ENCODE measurements around the gene IGFLR1. TPM values are rescaled to one million over a fixed set of nuclear protein-coding genes. Genes with fewer than 3 reads are reported as not detected.

The IGFLR1 gene
- total RNA-seq, 1 experiment from 2014 or later: 4.9 TPM

- no TSS peak for BruUV-seq (replicated peaks)
- no peaks in the 10 kb centered on the region for H3K9me3 ChIP-seq (ENCODE audit: low read depth, low read length, poor library complexity, severe bottlenecking)
- H3K4me1 ChIP-seq (ENCODE audit: insufficient read depth, low read length, poor library complexity, severe bottlenecking): no peaks in the 10 kb centered on the region
- ChIA-PET POLR2A (ENCODE audit: low non-redundant PET) (no interaction called here), CTCF (no interaction called here)
- DNase-seq (ENCODE audit: low spot score): no peak
- peaks cover 81% of the 10 kb centered on the region for H3K36me3 ChIP-seq (ENCODE audit: insufficient read depth, low read length, poor library complexity, severe bottlenecking)
- TF ChIP-seq EZH2 (IDR thresholded peaks at IDR 0.05; ENCODE audit: borderline replicate concordance, low read depth, low read length, poor library complexity, severe bottlenecking) (no peak), CTCF (conservative IDR thresholded peaks at IDR 0.05; ENCODE audit: low read depth, low read length) (no peak)
- H3K4me3 ChIP-seq (ENCODE audit: low read depth, low read length, poor library complexity, severe bottlenecking): no peak overlapping the region
- H3K27ac ChIP-seq (ENCODE audit: low read depth, low read length, poor library complexity, severe bottlenecking): no peak overlapping the region
- intact Hi-C loops (cut with micrococcal nuclease; ENCODE audit: unreplicated experiment): no loop called here
- H3K27me3 ChIP-seq (replicated peaks; ENCODE audit: insufficient read depth, low read depth, low read length, poor library complexity): no peaks in the 10 kb centered on the region
Measured at GRCh38 chr19:35734273-35734672, 8.0 kb downstream of the IGFLR1 start.

GRCh38 chr19:35733180-35734125 lies 8.8 kb downstream of the IGFLR1 start:
- BruUV-seq (replicated peaks): no TSS peak
- no peaks in the 10 kb centered on the region for H3K4me1 ChIP-seq (ENCODE audit: insufficient read depth, low read length, poor library complexity, severe bottlenecking)
- H3K4me3 ChIP-seq (ENCODE audit: low read depth, low read length, poor library complexity, severe bottlenecking): no peak overlapping the region
- DNase-seq (ENCODE audit: low spot score): no peak
- TF ChIP-seq EZH2 (IDR thresholded peaks at IDR 0.05; ENCODE audit: borderline replicate concordance, low read depth, low read length, poor library complexity, severe bottlenecking) (no peak), CTCF (conservative IDR thresholded peaks at IDR 0.05; ENCODE audit: low read depth, low read length) (no peak)
- ChIA-PET CTCF (no interaction called here), POLR2A (ENCODE audit: low non-redundant PET) (no interaction called here)
- intact Hi-C loops (cut with micrococcal nuclease; ENCODE audit: unreplicated experiment): no loop called here
- no peak overlapping the region for H3K27ac ChIP-seq (ENCODE audit: low read depth, low read length, poor library complexity, severe bottlenecking)
- H3K36me3 ChIP-seq (ENCODE audit: insufficient read depth, low read length, poor library complexity, severe bottlenecking): peaks cover 82% of the 10 kb centered on the region
- no peaks in the 10 kb centered on the region for H3K9me3 ChIP-seq (ENCODE audit: low read depth, low read length, poor library complexity, severe bottlenecking)
- H3K27me3 ChIP-seq (replicated peaks; ENCODE audit: insufficient read depth, low read depth, low read length, poor library complexity): no peaks in the 10 kb centered on the region

- ChIA-PET CTCF (no interaction called here), POLR2A (ENCODE audit: low non-redundant PET) (no interaction called here)
- no peak for DNase-seq (ENCODE audit: low spot score)
- TF ChIP-seq CTCF (conservative IDR thresholded peaks at IDR 0.05; ENCODE audit: low read depth, low read length) (no peak), EZH2 (IDR thresholded peaks at IDR 0.05; ENCODE audit: borderline replicate concordance, low read depth, low read length, poor library complexity, severe bottlenecking) (no peak)
- Histone ChIP-seq H3K27ac (ENCODE audit: low read depth, low read length, poor library complexity, severe bottlenecking) (no peak overlapping the region), H3K27me3 (replicated peaks; ENCODE audit: insufficient read depth, low read depth, low read length, poor library complexity) (no peaks in the 10 kb centered on the region), H3K4me1 (ENCODE audit: insufficient read depth, low read length, poor library complexity, severe bottlenecking) (no peaks in the 10 kb centered on the region), H3K9me3 (ENCODE audit: low read depth, low read length, poor library complexity, severe bottlenecking) (no peaks in the 10 kb centered on the region), H3K4me3 (ENCODE audit: low read depth, low read length, poor library complexity, severe bottlenecking) (no peak overlapping the region), H3K36me3 (ENCODE audit: insufficient read depth, low read length, poor library complexity, severe bottlenecking) (peaks cover 82% of the 10 kb centered on the region)
- intact Hi-C loops (cut with micrococcal nuclease; ENCODE audit: unreplicated experiment): no loop called here
- TSS peak; percentile 26 for BruUV-seq (replicated peaks)
Measured at GRCh38 chr19:35732540-35733179, 9.6 kb downstream of the IGFLR1 start.
